NCI-H146 treated with DMSO at 0.1 percent for 48 hours (cell line): ENCODE measurements around the gene CPA4.
"Not testable (repeated sequence)": the region's sequence is repeated elsewhere in the genome, so short reads cannot be mapped to it uniquely, and the experiment has no call there.

Source experiments
- DNase-seq: peaks from one replicate; lab custom pipeline; 2025; ENCODE audit not compliant: unreplicated experiment; lab: John Stamatoyannopoulos, UW

CPA4 gene

GRCh38 chr7:130292682-130293257 lies at the start of gene CPA4:
CPA4 (plus strand) TSS chr7:130293161; CDS start chr7:130293181, 20 bp downstream.
- no peak for DNase-seq

GRCh38 chr7:130243486-130243885 lies 49.5 kb upstream of the CPA4 start:
- not testable (repeated sequence) for DNase-seq

GRCh38 chr7:130246491-130246890 lies 46.5 kb upstream of the CPA4 start:
- not testable (repeated sequence) for DNase-seq

GRCh38 chr7:130248842-130249241 lies 44.1 kb upstream of the CPA4 start:
- DNase-seq: not testable (repeated sequence)

GRCh38 chr7:130249626-130250025 lies 43.3 kb upstream of the CPA4 start:
- DNase-seq: not testable (repeated sequence)

GRCh38 chr7:130254555-130254954 lies 38.4 kb upstream of the CPA4 start:
- DNase-seq: no peak

- DNase-seq: no peak
Observed at GRCh38 chr7:130256704-130257103, 36.3 kb upstream of the CPA4 start.

- DNase-seq: no peak
Observed at GRCh38 chr7:130258494-130259078, 34.4 kb upstream of the CPA4 start.

GRCh38 chr7:130262448-130262847 lies 30.5 kb upstream of the CPA4 start:
- DNase-seq: no peak

GRCh38 chr7:130263130-130263529 lies 29.8 kb upstream of the CPA4 start:
- no peak for DNase-seq

GRCh38 chr7:130266258-130266960 lies 26.6 kb upstream of the CPA4 start, which contains the start of gene CPA2:
CPA2 (plus strand) TSS chr7:130266863; CDS start chr7:130266882, 19 bp downstream.
- DNase-seq: no peak

- no peak for DNase-seq
Observed at GRCh38 chr7:130266961-130267321, 26.0 kb upstream of the CPA4 start.

GRCh38 chr7:130268463-130269317 lies 24.3 kb upstream of the CPA4 start:
- DNase-seq: peak; percentile 23

GRCh38 chr7:130269318-130269694 lies 23.7 kb upstream of the CPA4 start:
- DNase-seq: no peak

- DNase-seq: no peak
Observed at GRCh38 chr7:130270947-130271800, 21.8 kb upstream of the CPA4 start.

GRCh38 chr7:130272381-130273080 lies 20.4 kb upstream of the CPA4 start:
- peak; percentile 82 for DNase-seq

- peak; percentile 91 for DNase-seq
Observed at GRCh38 chr7:130273081-130273932, 19.7 kb upstream of the CPA4 start.

GRCh38 chr7:130273933-130274255 lies 19.1 kb upstream of the CPA4 start:
- DNase-seq: peak; percentile 30

- no peak for DNase-seq
Observed at GRCh38 chr7:130274296-130274695, 18.7 kb upstream of the CPA4 start.
